ENCODE data around the gene MPC2. TPM values are rescaled to one million over a fixed set of nuclear protein-coding genes. Genes with fewer than 3 reads are reported as not detected.

MPC2 gene
- total and polyA plus RNA-seq, 2 of the 8 experiments (the other 6 are each of a cell fraction or from before 2014, with no cell fraction given), result 18.6 to 40.9 TPM

DNA sequence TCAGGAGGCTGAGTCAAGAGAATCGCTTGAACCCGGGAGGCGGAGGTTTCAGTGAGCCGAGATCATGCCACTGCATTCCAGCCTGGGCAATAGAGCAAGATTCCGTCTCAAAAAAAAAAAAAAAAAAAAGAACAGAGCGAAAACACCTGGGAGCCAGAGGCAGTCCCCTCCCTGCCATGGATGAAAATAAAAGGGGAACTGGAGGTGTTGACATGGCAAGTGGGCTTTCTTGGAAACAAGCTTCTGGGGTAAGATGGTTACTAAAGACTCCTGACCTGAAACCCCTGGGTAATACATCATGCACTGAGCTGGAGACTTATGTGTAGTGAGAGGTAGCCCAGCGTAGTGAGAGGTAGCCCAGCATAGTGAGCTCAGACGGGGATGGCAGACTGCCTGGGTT is 54.5 kb downstream of the MPC2 start:
- POLR2A ChIA-PET (ENCODE audit: partially characterized antibody), result no interaction called here
- WGBS, 2 experiments (ENCODE audit: extremely low coverage in 1 of 2, insufficient coverage in 1 of 2, insufficient read length in 1 of 2, insufficient replicate concordance in 2 of 2, low coverage in 1 of 2, low lambda C conversion rate in 2 of 2, missing lambda C conversion rate in 1 of 2), result 91% methylated on average over 7 of the region's 8 CpGs; no CpG with 5 or more reads in 1 of the 2 experiments
- TF ChIP-seq JUN (IDR thresholded peaks at IDR 0.05; ENCODE audit: low read depth, low read length), result no peak
- no peak for TF ChIP-seq GTF2F1 (IDR thresholded peaks at IDR 0.05; ENCODE audit: borderline replicate concordance, low read depth, low read length)
- no peak for TF ChIP-seq BRCA1 (IDR thresholded peaks at IDR 0.05; ENCODE audit: low read depth, low read length)
- no peak for TF ChIP-seq KDM1A (IDR thresholded peaks at IDR 0.05; ENCODE audit: borderline replicate concordance, low read length)
- TF ChIP-seq, protein P1, sequence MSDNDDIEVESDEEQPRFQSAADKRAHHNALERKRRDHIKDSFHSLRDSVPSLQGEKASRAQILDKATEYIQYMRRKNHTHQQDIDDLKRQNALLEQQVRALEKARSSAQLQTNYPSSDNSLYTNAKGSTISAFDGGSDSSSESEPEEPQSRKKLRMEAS (IDR thresholded peaks at IDR 0.05), result no peak
- no peak for TF ChIP-seq RXRA (IDR thresholded peaks at IDR 0.05; ENCODE audit: insufficient read depth, low read depth, low read length)
- TF ChIP-seq BACH1 (IDR thresholded peaks at IDR 0.05; ENCODE audit: low read length), result no peak
- TF ChIP-seq BCL11A (IDR thresholded peaks at IDR 0.05; ENCODE audit: low read depth in 2 of 2, low read length in 2 of 2), result no peak
- TF ChIP-seq SIN3A (conservative IDR thresholded peaks at IDR 0.05 in 1 of 2, IDR thresholded peaks at IDR 0.05 in 1 of 2; ENCODE audit: low read depth in 1 of 2, low read length in 2 of 2), result no peak
- TF ChIP-seq TEAD4 (IDR thresholded peaks at IDR 0.05; ENCODE audit: low read depth, low read length), result no peak
- TF ChIP-seq ASH2L (IDR thresholded peaks at IDR 0.05; ENCODE audit: low read length), result no peak
- TF ChIP-seq HDAC2 (IDR thresholded peaks at IDR 0.05; ENCODE audit: borderline replicate concordance in 1 of 2, low read depth in 2 of 2, low read length in 2 of 2), result no peak
- no peak for TF ChIP-seq RNF2 (IDR thresholded peaks at IDR 0.05; ENCODE audit: borderline replicate concordance, low read depth, low read length, missing control alignments, poor library complexity, severe bottlenecking)
- TF ChIP-seq NANOG (IDR thresholded peaks at IDR 0.05; ENCODE audit: insufficient read depth, low read depth, low read length, poor library complexity, severe bottlenecking), result no peak

More for the DNA sequence above, 54.5 kb downstream of the MPC2 start:
- no peak overlapping the region for H3K14ac ChIP-seq (ENCODE audit: insufficient read length)
- no peak overlapping the region for H3K27ac ChIP-seq (ENCODE audit: low read depth, low read length)
- H3K9ac ChIP-seq (replicated peaks in 1 of 4; ENCODE audit: extremely low read depth in 1 of 4, low read depth in 3 of 4, low read length in 3 of 4), result no peak overlapping the region
- H2BK5ac ChIP-seq (ENCODE audit: low read depth, low read length), result no peak overlapping the region
- no peak overlapping the region for H2AFZ ChIP-seq (ENCODE audit: low read length)
- FAIRE-seq, result no peak
- H2BK20ac ChIP-seq (ENCODE audit: low read length), result no peak overlapping the region
- no peaks in the 10 kb centered on the region for H3K79me1 ChIP-seq (ENCODE audit: low read depth, low read length)
- CTCF ChIA-PET (ENCODE audit: partially characterized antibody), result interaction anchor here (0.7 to 1.1 kb wide), 2 partner anchors 12 to 26 kb away, joined by 3 to 4 read pairs; no protein-coding TSS in a partner anchor
- H3K4me3 ChIP-seq (ENCODE audit: extremely low read depth in 1 of 4, insufficient read depth in 2 of 4, low read depth in 3 of 4, low read length in 4 of 4), result no peak overlapping the region
- no peak overlapping the region for H3K23ac ChIP-seq (ENCODE audit: insufficient read length)
- no peak overlapping the region for H3K18ac ChIP-seq (ENCODE audit: extremely low read depth, low read length)
- H3K23me2 ChIP-seq (ENCODE audit: low read depth, low read length), result no peaks in the 10 kb centered on the region
- H3K79me2 ChIP-seq (ENCODE audit: control insufficient read depth in 1 of 2, insufficient read depth in 2 of 2, low read length in 2 of 2), result no peaks in the 10 kb centered on the region
- H3K4me1 ChIP-seq (replicated peaks in 1 of 4; ENCODE audit: control insufficient read depth in 3 of 4, insufficient read depth in 4 of 4, low read length in 3 of 4), result no peaks in the 10 kb centered on the region
- H3K4me2 ChIP-seq (ENCODE audit: insufficient read depth in 1 of 2, low read depth in 2 of 2, low read length in 2 of 2), result no peak overlapping the region
- no peaks in the 10 kb centered on the region for H3K9me3 ChIP-seq (ENCODE audit: insufficient read depth in 2 of 2, low read depth in 1 of 2, low read length in 1 of 2)
- no peaks in the 10 kb centered on the region for H3K27me3 ChIP-seq (replicated peaks in 1 of 4; ENCODE audit: control insufficient read depth in 3 of 4, extremely low read depth in 1 of 4, insufficient read depth in 3 of 4, low read length in 3 of 4)
- no peak overlapping the region for H4K91ac ChIP-seq (replicated peaks; ENCODE audit: insufficient read length, low read length)
- no peak overlapping the region for H2BK15ac ChIP-seq (ENCODE audit: low read length)
- no peak for DNase-seq (ENCODE audit: low read depth in 1 of 2, low spot score in 2 of 2)
- H2AK5ac ChIP-seq (ENCODE audit: low read depth, low read length), result no peak overlapping the region
- H4K8ac ChIP-seq (ENCODE audit: extremely low read depth, insufficient read depth, low read length), result no peak overlapping the region
- H2BK12ac ChIP-seq (ENCODE audit: low read depth, low read length), result no peak overlapping the region
- H3K36me3 ChIP-seq (ENCODE audit: control insufficient read depth in 2 of 4, insufficient read depth in 4 of 4, low read length in 3 of 4), result no peaks in the 10 kb centered on the region
- no peak overlapping the region for H3K56ac ChIP-seq (replicated peaks; ENCODE audit: insufficient read length, low read depth, low read length)
- H2BK120ac ChIP-seq (replicated peaks; ENCODE audit: low read depth, low read length), result no peak overlapping the region
- no peak overlapping the region for H4K5ac ChIP-seq (ENCODE audit: insufficient read length, low read depth, low read length)
- no peak overlapping the region for H3K4ac ChIP-seq (replicated peaks; ENCODE audit: insufficient read length, low read depth, low read length)
- no peaks in the 10 kb centered on the region for H4K20me1 ChIP-seq (replicated peaks in 1 of 2; ENCODE audit: control insufficient read depth in 1 of 2, insufficient read depth in 2 of 2, low read length in 2 of 2)
